Cardiac fibroblast (primary cell): ENCODE measurements around the gene SPATA25.

Experiments
- DNase-seq, 2 donors: peaks; one replicate each; pipeline versions ENCODE4 v3.0.0 to v3.0.0-alpha.2; 2010; ENCODE audit warnings: low read depth in 2 of 2
- H3K4me3 ChIP-seq, 2 donors: replicated peaks in 1 of 2; 1 replicate in 1 of 2; 2 replicates in 1 of 2; pipeline ENCODE4 v1.5.1; 2011; ENCODE audit warnings: low read depth in 2 of 2, low read length in 2 of 2, mild to moderate bottlenecking in 2 of 2, moderate library complexity in 1 of 2
- TF ChIP-seq, protein P1 (sequence below): IDR thresholded peaks from one replicate; pipeline ENCODE4 v1.5.1; 2011; ENCODE audit warnings: low read depth, mild to moderate bottlenecking, low read length, inconsistent platforms

SPATA25 gene

DNA sequence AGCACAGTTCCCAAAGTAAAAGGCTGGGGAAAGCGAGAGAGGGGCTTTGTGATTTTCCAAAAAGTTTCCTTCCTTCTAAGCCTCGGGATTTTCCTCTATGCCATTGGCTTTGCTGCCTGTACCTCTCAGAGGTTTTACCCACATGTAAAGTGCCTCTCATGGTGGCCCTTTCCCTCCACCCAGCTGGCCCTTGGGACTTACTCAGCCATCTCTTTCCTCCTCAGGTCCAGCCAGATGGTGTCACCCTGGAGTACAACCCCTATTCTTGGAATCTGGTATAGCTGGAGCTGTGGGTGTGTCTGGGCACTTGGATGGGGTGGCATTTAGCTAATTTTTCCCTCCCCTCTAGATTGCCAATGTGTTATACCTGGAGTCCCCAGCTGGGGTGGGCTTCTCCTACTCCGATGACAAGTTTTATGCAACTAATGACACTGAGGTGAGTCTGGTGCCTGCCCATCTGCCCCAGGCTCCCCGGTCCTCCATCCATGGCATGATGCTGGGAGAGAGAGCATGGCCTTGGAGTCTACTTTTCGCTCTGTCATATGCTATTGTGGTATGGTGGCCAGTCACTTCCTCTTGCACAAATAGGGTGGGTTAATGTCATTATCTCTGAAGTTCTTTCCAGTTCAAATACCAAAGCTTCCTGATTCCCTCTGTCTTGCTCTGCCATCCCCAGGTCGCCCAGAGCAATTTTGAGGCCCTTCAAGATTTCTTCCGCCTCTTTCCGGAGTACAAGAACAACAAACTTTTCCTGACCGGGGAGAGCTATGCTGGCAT lies 4.8 kb upstream of the SPATA25 start:
- TF ChIP-seq, protein P1, sequence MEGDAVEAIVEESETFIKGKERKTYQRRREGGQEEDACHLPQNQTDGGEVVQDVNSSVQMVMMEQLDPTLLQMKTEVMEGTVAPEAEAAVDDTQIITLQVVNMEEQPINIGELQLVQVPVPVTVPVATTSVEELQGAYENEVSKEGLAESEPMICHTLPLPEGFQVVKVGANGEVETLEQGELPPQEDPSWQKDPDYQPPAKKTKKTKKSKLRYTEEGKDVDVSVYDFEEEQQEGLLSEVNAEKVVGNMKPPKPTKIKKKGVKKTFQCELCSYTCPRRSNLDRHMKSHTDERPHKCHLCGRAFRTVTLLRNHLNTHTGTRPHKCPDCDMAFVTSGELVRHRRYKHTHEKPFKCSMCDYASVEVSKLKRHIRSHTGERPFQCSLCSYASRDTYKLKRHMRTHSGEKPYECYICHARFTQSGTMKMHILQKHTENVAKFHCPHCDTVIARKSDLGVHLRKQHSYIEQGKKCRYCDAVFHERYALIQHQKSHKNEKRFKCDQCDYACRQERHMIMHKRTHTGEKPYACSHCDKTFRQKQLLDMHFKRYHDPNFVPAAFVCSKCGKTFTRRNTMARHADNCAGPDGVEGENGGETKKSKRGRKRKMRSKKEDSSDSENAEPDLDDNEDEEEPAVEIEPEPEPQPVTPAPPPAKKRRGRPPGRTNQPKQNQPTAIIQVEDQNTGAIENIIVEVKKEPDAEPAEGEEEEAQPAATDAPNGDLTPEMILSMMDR, result peak; percentile 18
- peak; percentile 42 to 49 for DNase-seq

DNA sequence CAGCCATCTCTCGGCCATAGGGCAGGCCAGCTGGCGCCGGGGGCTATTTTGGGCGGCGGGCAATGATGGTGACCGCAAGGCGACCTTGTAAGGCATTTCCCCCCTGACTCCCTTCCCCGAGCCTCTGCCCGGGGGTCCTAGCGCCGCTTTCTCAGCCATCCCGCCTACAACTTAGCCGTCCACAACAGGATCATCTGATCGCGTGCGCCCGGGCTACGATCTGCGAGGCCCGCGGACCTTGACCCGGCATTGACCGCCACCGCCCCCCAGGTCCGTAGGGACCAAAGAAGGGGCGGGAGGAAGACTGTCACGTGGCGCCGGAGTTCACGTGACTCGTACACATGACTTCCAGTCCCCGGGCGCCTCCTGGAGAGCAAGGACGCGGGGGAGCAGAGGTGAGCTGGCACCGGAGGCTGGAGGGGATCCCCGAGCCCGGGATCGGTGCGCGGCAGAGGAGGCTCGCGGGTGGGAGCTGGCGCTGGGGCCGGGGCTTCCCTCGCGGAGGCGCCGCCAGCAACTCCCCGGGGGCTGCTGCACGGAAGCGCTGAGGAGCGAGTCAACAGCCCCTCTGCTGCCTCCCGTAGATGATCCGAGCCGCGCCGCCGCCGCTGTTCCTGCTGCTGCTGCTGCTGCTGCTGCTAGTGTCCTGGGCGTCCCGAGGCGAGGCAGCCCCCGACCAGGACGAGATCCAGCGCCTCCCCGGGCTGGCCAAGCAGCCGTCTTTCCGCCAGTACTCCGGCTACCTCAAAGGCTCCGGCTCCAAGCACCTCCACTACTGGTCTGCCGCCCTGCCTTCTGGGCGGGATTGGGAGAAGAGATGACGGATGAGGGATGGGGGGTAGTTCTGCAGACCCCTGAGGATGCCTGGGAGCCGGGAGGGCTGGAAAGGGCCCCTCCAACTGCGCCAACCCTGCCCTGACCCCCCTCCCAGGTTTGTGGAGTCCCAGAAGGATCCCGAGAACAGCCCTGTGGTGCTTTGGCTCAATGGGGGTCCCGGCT lies 3.9 kb upstream of the SPATA25 start, which contains the start of the genes CTSA and NEURL2:
CTSA (plus strand) TSS at position 351 of the 999 bp plus-strand sequence; CDS start at position 585, 234 bp downstream.
NEURL2 (minus strand) TSS at position 224 of the 999 bp plus-strand sequence; CDS start at position 7, 217 bp downstream.
- peak within 1 kb of the TSS; percentile 79 to 92 for H3K4me3 ChIP-seq
- peak; percentile 95 to 96 for DNase-seq
- TF ChIP-seq, protein P1, result no peak

More for the DNA sequence above, 4.8 kb upstream of the SPATA25 start:
- H3K4me3 ChIP-seq, result peak overlapping the region; percentile 79 to 92

- TF ChIP-seq, protein P1, result peak; percentile 66
- peak; percentile 76 to 87 for DNase-seq
Measured at GRCh38 chr20:45890077-45890984, 2.9 kb upstream of the SPATA25 start.

DNA sequence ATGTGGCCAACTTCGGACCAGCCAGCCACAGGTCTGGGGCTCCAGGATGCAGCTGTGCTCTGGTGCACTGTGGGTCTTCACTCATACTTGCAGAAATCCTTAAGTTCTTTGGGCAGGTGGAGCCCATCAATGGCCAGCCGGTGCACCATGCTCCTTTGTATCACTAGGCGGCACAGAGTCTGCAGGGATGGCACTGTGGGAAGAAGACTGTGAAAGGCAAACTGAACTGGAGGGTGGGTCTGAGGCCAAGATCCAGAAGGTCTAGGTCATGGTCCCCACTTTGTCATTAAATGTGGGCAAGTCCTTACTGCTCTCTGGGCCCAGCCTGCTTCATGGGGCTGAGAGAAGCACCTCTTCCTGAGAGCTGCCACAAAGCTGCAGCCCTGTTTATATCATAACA lies 1.3 kb upstream of the SPATA25 start:
- no peak for DNase-seq
- TF ChIP-seq, protein P1, result no peak
- no peak overlapping the region for H3K4me3 ChIP-seq

More at GRCh38 chr20:45890077-45890984, 2.9 kb upstream of the SPATA25 start:
- H3K4me3 ChIP-seq, result peak overlapping the region; percentile 79 to 92

GRCh38 chr20:45886590-45887345 lies 654 bp downstream of the SPATA25 start:
- no peak for DNase-seq
- TF ChIP-seq, protein P1, result no peak
- no peak overlapping the region for H3K4me3 ChIP-seq
